ENCODE results near the gene ANAPC10.

DNA sequence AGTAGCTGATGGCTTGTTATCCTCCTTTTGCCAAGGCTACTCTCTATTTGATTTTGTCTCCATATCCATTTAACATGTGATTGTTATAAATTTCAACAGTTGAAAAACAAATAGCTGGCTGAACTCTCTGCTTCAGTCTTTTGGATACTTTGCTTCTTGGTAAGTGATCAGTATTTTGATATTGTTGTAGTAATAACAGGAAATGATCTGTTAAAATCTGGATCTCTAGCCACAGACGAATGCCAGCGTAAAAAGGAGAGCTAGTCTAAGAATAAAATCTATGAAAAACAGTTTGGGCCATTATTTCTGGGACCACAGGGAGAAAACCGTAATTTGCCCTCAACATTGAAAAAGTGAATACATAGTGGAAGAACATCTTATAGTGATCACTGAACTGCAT is 113.8 kb downstream of the ANAPC10 start:
- TF ChIP-seq, protein P1, sequence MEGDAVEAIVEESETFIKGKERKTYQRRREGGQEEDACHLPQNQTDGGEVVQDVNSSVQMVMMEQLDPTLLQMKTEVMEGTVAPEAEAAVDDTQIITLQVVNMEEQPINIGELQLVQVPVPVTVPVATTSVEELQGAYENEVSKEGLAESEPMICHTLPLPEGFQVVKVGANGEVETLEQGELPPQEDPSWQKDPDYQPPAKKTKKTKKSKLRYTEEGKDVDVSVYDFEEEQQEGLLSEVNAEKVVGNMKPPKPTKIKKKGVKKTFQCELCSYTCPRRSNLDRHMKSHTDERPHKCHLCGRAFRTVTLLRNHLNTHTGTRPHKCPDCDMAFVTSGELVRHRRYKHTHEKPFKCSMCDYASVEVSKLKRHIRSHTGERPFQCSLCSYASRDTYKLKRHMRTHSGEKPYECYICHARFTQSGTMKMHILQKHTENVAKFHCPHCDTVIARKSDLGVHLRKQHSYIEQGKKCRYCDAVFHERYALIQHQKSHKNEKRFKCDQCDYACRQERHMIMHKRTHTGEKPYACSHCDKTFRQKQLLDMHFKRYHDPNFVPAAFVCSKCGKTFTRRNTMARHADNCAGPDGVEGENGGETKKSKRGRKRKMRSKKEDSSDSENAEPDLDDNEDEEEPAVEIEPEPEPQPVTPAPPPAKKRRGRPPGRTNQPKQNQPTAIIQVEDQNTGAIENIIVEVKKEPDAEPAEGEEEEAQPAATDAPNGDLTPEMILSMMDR (IDR thresholded peaks at IDR 0.05; ENCODE audit: low read depth, low read length, poor library complexity, severe bottlenecking) = no peak
- TF ChIP-seq EZH2phosphoT487 (IDR thresholded peaks at IDR 0.05; ENCODE audit: borderline replicate concordance, low read length) = no peak

Data from DOHH2 (cell line).